A673 (cell line): ENCODE measurements around the gene CLASP2. TPM values are rescaled to one million over a fixed set of nuclear protein-coding genes. Genes with fewer than 3 reads are reported as not detected.
"Not testable (repeated sequence)": the region's sequence is repeated elsewhere in the genome, so short reads cannot be mapped to it uniquely, and the experiment has no call there.

Source experiments
- Bru-seq: library from RNA; stranded (reverse); fragments of 400-500 nt; gene quantifications from one replicate; lab custom pipeline; 2021; lab: Mats Ljungman, UMichigan
- BruChase-seq, 2 experiments: library from RNA; stranded (reverse); fragments of 400-500 nt; gene quantifications; one replicate each; lab custom pipeline; 2021; lab: Mats Ljungman, UMichigan
- BruUV-seq: library from RNA; stranded (reverse); fragments of 400-500 nt; replicated peaks from 2 replicates; lab custom pipeline; 2021; lab: Mats Ljungman, UMichigan
- CTCF ChIA-PET: fragments of 300-600 bp; sonication (Branson Sonifier 250); formaldehyde crosslinking; loops from one replicate; lab custom pipeline; 2022; ENCODE audit warnings: antibody characterized with exemption; lab: Charles Lee
- POLR2A ChIA-PET: fragments of 300-600 bp; sonication (Branson Sonifier 250); formaldehyde crosslinking; loops from one replicate; lab custom pipeline; 2022; ENCODE audit warnings: antibody characterized with exemption; ENCODE audit not compliant: low non-redundant PET; lab: Charles Lee
- DNase-seq: peaks from one replicate; pipeline ENCODE4 v3.0.0-alpha.2; 2015; ENCODE audit warnings: low spot score
- H3K27ac ChIP-seq: fragments of 200-600 bp; sonication (generic); 2 replicates; pipeline ENCODE4 v1.5.1; 2016; ENCODE audit warnings: mixed run types, low read depth, mild to moderate bottlenecking, mixed read lengths, antibody characterized with exemption, low read length; ENCODE audit not compliant: poor library complexity, severe bottlenecking
- H3K27me3 ChIP-seq: fragments of 200-600 bp; sonication (generic); replicated peaks from 2 replicates; pipeline ENCODE4 v1.6.1; 2017; ENCODE audit warnings: mixed run types, low read depth, mild to moderate bottlenecking, mixed read lengths, antibody characterized with exemption, low read length; ENCODE audit not compliant: insufficient read depth, poor library complexity
- H3K36me3 ChIP-seq: fragments of 200-600 bp; sonication (generic); 2 replicates; pipeline ENCODE4 v1.6.1; 2016; ENCODE audit warnings: mixed run types, mild to moderate bottlenecking, mixed read lengths, antibody characterized with exemption, low read length; ENCODE audit not compliant: insufficient read depth, poor library complexity, severe bottlenecking
- H3K4me1 ChIP-seq: fragments of 200-600 bp; sonication (generic); 2 replicates; pipeline ENCODE4 v1.6.1; 2017; ENCODE audit warnings: mixed run types, mild to moderate bottlenecking, mixed read lengths, antibody characterized with exemption, low read length; ENCODE audit not compliant: insufficient read depth, poor library complexity, severe bottlenecking
- H3K4me3 ChIP-seq: fragments of 200-600 bp; sonication (generic); 2 replicates; pipeline ENCODE4 v1.5.1; 2016; ENCODE audit warnings: low read depth, mixed run types, mild to moderate bottlenecking, mixed read lengths, low read length; ENCODE audit not compliant: poor library complexity, severe bottlenecking
- H3K9me3 ChIP-seq: fragments of 200-600 bp; sonication (generic); 2 replicates; pipeline ENCODE4 v1.6.1; 2016; ENCODE audit warnings: mixed run types, low read depth, mild to moderate bottlenecking, mixed read lengths, antibody characterized with exemption, low read length; ENCODE audit not compliant: poor library complexity, severe bottlenecking
- EZH2 ChIP-seq: fragments of 200-600 bp; sonication (generic); IDR thresholded peaks from 2 replicates; pipeline ENCODE4 v1.6.1; 2017; ENCODE audit warnings: borderline replicate concordance, low read depth, mild to moderate bottlenecking, mixed read lengths, antibody characterized with exemption, low read length; ENCODE audit not compliant: poor library complexity, severe bottlenecking
- intact Hi-C: fragments of 100-400 bp; cut with micrococcal nuclease; formaldehyde crosslinking; loops from one replicate; pipeline ENCODE4 v1.10.0; 2022; ENCODE audit not compliant: unreplicated experiment
- long read RNA-seq: library from polyadenylated mRNA; stranded (forward); transcript quantifications from one replicate; pipeline ENCODE4 v2.0.0, GENCODE V29; 2022
- total RNA-seq: library from RNA; stranded (reverse); gene quantifications from 2 replicates; pipeline ENCODE4 v1.2.3, GENCODE V29; 2021
- TF ChIP-seq, protein P1 (sequence below): fragments of 300-800, 200-600 bp; sonication (generic); conservative IDR thresholded peaks from 2 replicates; pipeline ENCODE4 v1.5.1; 2017; ENCODE audit warnings: low read depth, mild to moderate bottlenecking, antibody characterized with exemption, low read length, moderate library complexity, mixed read lengths

The CLASP2 gene
- total RNA-seq (67.4 and 74.6 TPM in 2 replicates), Bru-seq, nascent RNA (percentile 87 among the genes with signal in this experiment), BruChase-seq, experiment 1, labeled RNA remaining after a 2-hour chase (percentile 82 among the genes with signal in this experiment), BruChase-seq, experiment 2, labeled RNA remaining after a 6-hour chase (percentile 79 among the genes with signal in this experiment)
- long read RNA-seq, full-length matches to known transcripts, result 1 of 55 reads
- long read RNA-seq, partial matches to known transcripts, result 8 of 55 reads
- long read RNA-seq, other reads (novel, unspliced or antisense), result 46 of 55 reads

DNA sequence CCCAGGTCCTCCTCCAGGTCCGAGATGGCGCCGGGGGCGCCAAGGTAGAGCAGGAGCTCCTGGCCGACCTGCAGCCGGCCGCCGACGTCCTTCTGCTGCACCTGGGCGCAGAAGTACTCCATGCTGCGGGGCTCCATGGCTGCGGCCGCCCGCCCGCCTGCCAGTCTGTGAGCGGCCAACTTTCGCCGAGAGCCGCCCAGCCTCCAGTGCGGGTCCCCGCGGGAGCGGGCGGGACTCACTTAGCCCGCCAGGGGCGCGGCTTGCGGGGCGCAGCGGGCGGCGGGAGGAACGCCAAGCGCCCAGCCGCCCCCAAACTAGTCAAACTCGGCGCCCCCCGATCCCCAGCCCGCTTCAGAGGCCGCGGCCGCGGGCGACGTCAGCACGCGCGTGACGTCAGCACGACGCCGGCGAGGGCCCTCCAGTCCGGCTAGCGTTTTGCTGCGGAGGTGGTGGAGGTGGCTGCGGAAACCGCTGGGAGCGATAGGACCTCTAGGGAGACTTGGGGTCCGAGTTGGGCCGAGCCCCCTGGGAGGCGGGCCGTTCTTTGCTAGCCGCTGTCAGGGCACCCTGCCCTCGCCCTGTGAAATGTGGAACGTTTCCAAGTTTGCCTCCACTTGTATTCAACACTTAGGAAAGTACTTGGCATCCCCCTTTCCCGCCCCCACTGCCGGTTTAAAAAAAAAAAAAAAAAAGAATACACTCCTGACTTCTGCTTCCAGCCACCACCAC, at the start of gene CLASP2:
Gene CLASP2 (minus strand): TSS at position 389 of the 729 bp plus-strand sequence. CDS start 252 bp downstream, at position 137.
- H3K36me3 ChIP-seq, result no peaks in the 10 kb centered on the region
- no peaks in the 10 kb centered on the region for H3K9me3 ChIP-seq
- peak within 1 kb of the TSS; percentile 80 for H3K4me3 ChIP-seq
- BruUV-seq, result no TSS peak
- DNase-seq, result peak; percentile 94
- ChIA-PET CTCF (no interaction called here), POLR2A (no interaction called here)
- H3K27ac ChIP-seq, result peak within 1 kb of the TSS; percentile 95
- intact Hi-C loops, result loop anchor here (2.0 to 10.0 kb wide), 2 partner anchors 81 to 583 kb away; no protein-coding TSS in a partner anchor
- H3K4me1 ChIP-seq, result peaks cover 17% of the 10 kb centered on the region
- TF ChIP-seq EZH2, result no peak
- TF ChIP-seq, protein P1, sequence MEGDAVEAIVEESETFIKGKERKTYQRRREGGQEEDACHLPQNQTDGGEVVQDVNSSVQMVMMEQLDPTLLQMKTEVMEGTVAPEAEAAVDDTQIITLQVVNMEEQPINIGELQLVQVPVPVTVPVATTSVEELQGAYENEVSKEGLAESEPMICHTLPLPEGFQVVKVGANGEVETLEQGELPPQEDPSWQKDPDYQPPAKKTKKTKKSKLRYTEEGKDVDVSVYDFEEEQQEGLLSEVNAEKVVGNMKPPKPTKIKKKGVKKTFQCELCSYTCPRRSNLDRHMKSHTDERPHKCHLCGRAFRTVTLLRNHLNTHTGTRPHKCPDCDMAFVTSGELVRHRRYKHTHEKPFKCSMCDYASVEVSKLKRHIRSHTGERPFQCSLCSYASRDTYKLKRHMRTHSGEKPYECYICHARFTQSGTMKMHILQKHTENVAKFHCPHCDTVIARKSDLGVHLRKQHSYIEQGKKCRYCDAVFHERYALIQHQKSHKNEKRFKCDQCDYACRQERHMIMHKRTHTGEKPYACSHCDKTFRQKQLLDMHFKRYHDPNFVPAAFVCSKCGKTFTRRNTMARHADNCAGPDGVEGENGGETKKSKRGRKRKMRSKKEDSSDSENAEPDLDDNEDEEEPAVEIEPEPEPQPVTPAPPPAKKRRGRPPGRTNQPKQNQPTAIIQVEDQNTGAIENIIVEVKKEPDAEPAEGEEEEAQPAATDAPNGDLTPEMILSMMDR, result no peak
- no peaks in the 10 kb centered on the region for H3K27me3 ChIP-seq

DNA sequence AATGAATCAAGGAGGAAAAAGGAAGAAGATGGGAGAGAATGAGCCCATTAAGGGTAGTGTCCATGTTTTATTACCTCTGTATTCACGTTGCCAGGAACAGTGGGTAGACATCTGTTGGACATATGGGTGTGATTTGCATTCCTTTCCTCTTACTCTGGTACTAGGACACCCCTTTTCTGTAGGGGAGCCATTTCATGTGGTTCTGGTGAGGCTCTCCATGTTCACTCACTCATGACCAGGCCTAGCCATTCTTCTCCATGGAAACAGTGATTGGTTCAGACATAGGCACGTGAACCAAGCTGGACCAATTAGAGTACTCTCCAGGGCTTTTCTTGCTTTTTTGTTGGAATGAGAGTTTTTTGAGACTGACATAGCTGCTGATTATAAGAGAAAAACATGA, 40.8 kb upstream of the CLASP2 start:
- intact Hi-C loops, result no loop called here
- Histone ChIP-seq H3K27me3 (no peaks in the 10 kb centered on the region), H3K36me3 (no peaks in the 10 kb centered on the region), H3K27ac (no peak overlapping the region), H3K4me1 (no peaks in the 10 kb centered on the region), H3K4me3 (no peak overlapping the region), H3K9me3 (no peaks in the 10 kb centered on the region)
- BruUV-seq, result no TSS peak
- POLR2A ChIA-PET, result no interaction called here
- TF ChIP-seq EZH2, result no peak
- TF ChIP-seq, protein P1, result no peak
- CTCF ChIA-PET, result interaction anchor here (1.0 kb wide), 1 partner anchor 28 kb away, joined by 3 read pairs; no protein-coding TSS in a partner anchor
- no peak for DNase-seq

DNA sequence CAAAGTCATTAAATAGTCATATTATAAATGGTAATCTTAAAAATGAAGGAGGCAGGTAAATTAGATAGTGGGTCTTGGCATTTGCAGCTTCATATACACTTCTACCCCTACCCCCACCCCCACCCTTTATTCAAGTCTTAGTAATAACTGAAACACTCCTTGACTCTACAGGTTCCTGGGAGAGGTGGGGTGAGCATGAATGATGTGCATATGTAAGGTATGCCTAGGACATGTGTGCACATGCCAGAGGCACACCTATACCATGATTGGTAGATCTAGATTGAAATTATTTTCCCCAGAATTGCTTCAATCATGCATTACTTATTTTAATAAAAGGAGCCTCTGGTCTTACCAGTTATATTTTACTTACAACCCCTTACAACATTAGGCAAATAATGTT, 40.2 kb upstream of the CLASP2 start:
- H3K36me3 ChIP-seq, result no peaks in the 10 kb centered on the region
- TF ChIP-seq, protein P1, result no peak
- no peak for TF ChIP-seq EZH2
- intact Hi-C loops, result no loop called here
- no peaks in the 10 kb centered on the region for H3K4me1 ChIP-seq
- no peak overlapping the region for H3K27ac ChIP-seq
- POLR2A ChIA-PET, result no interaction called here
- DNase-seq, result no peak
- BruUV-seq, result no TSS peak
- H3K9me3 ChIP-seq, result no peaks in the 10 kb centered on the region
- CTCF ChIA-PET, result no interaction called here
- no peak overlapping the region for H3K4me3 ChIP-seq
- no peaks in the 10 kb centered on the region for H3K27me3 ChIP-seq

DNA sequence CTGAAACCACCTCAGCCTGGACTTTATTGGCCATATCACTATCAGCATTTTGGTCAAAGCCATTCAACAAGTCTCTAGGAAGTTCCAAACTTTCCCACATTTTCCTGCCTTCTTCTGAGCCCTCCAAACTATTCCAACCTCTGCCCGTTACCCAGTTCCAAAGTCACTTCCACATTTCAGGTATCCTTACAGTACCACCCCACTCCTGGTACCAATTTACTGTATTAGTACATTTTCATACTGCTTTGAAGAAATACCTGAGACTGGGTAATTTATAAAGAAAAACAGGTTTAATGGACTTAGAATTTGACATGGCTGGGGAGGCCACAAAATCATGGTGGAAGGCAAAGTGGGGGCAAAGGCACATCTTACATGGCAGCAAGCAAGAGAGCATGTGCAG, 36.3 kb upstream of the CLASP2 start:
- H3K9me3 ChIP-seq, H3K27ac ChIP-seq, DNase-seq, H3K27me3 ChIP-seq, H3K36me3 ChIP-seq, H3K4me1 ChIP-seq, POLR2A ChIA-PET, intact Hi-C loops, CTCF ChIA-PET, BruUV-seq, H3K4me3 ChIP-seq: not testable (repeated sequence)
